AG10803 (cell line): Measurements from ENCODE around the gene COX6A1.

ENCODE experiments used
- DNase-seq: peaks from one replicate; pipeline ENCODE4 v3.0.0; 2010; ENCODE audit warnings: low read depth
- H3K4me3 ChIP-seq: 2 replicates; pipeline ENCODE4 v1.5.1; 2011; ENCODE audit warnings: mild to moderate bottlenecking, low read length, control low read depth
- CTCF ChIP-seq: conservative IDR thresholded peaks from 2 replicates; pipeline ENCODE4 v1.5.1; 2011; ENCODE audit warnings: mild to moderate bottlenecking, low read length, control low read depth, inconsistent platforms

The COX6A1 gene

GRCh38 chr12:120413901-120414695 lies 23.8 kb upstream of the COX6A1 start:
- TF ChIP-seq CTCF, result no peak

GRCh38 chr12:120416490-120417216 lies 21.3 kb upstream of the COX6A1 start:
- no peak for DNase-seq
- TF ChIP-seq CTCF, result no peak
- H3K4me3 ChIP-seq, result no peak overlapping the region

More at GRCh38 chr12:120413901-120414695, 23.8 kb upstream of the COX6A1 start:
- H3K4me3 ChIP-seq, result no peak overlapping the region
- DNase-seq, result no peak

- DNase-seq, result no peak
- no peak overlapping the region for H3K4me3 ChIP-seq
- no peak for TF ChIP-seq CTCF
These were observed 19.9 kb upstream of the COX6A1 start for GRCh38 chr12:120417917-120418580.

GRCh38 chr12:120421701-120422100 lies 16.2 kb upstream of the COX6A1 start:
- no peak overlapping the region for H3K4me3 ChIP-seq
- no peak for TF ChIP-seq CTCF
- no peak for DNase-seq

- no peak for TF ChIP-seq CTCF
These were observed 14.9 kb upstream of the COX6A1 start for GRCh38 chr12:120422892-120423456.

GRCh38 chr12:120425797-120426196 lies 12.1 kb upstream of the COX6A1 start:
- DNase-seq, result no peak
- no peak for TF ChIP-seq CTCF
- H3K4me3 ChIP-seq, result no peak overlapping the region

More at GRCh38 chr12:120422892-120423456, 14.9 kb upstream of the COX6A1 start:
- no peak overlapping the region for H3K4me3 ChIP-seq
- no peak for DNase-seq
